CD4-positive, alpha-beta T cell treated with Interleukin-4 for 4 hours (primary cell): Measurements from ENCODE around the gene TPRN.
A peak's percentile ranks its signal among the peaks of the same experiment; 100 is the strongest.
"Not testable (repeated sequence)": the region's sequence is repeated elsewhere in the genome, so short reads cannot be mapped to it uniquely, and the experiment has no call there.

Source experiments
- DNase-seq: peaks from one replicate; pipeline ENCODE4 v3.0.0-alpha.2; 2020

Gene TPRN, protein sequence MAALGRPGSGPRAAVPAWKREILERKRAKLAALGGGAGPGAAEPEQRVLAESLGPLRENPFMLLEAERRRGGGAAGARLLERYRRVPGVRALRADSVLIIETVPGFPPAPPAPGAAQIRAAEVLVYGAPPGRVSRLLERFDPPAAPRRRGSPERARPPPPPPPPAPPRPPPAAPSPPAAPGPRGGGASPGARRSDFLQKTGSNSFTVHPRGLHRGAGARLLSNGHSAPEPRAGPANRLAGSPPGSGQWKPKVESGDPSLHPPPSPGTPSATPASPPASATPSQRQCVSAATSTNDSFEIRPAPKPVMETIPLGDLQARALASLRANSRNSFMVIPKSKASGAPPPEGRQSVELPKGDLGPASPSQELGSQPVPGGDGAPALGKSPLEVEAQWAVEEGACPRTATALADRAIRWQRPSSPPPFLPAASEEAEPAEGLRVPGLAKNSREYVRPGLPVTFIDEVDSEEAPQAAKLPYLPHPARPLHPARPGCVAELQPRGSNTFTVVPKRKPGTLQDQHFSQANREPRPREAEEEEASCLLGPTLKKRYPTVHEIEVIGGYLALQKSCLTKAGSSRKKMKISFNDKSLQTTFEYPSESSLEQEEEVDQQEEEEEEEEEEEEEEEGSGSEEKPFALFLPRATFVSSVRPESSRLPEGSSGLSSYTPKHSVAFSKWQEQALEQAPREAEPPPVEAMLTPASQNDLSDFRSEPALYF

DNA sequence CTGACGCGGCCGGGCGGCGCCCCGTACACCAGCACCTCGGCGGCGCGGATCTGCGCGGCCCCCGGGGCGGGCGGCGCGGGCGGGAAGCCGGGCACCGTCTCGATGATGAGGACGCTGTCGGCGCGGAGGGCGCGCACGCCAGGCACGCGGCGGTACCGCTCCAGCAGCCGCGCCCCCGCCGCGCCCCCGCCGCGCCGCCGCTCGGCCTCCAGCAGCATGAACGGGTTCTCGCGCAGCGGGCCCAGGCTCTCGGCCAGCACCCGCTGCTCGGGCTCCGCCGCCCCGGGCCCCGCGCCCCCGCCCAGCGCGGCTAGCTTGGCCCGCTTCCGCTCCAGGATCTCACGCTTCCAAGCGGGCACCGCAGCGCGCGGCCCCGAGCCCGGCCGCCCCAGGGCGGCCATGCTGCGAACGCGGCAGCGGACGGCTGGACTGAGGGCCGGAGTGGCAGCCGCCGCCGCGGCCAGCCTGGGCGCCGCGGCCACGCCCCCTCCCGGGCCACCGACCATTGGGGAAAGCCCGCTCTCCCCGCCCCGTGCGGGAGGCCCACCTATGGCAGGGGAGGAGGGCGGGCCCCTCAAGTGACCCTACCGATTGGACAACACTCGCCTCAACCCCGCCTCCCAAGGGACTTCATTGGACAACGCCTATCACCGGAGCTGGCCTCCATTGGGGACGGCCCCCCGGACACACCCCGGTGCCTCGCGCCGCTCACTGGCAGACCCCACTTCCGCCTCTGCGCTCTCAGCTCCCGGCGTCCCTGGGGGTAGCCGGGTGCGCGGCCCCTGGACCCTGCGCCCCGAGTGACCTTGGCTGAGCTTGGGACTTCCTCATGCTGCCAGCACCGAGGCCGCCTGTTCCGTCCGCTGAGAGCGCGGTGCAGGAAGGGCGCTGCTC lies at the start of gene TPRN:
TSS of gene TPRN (minus strand) at position 431 of the 894 bp plus-strand sequence. CDS start at position 401, 30 bp downstream.
- peak; percentile 98 for DNase-seq

DNA sequence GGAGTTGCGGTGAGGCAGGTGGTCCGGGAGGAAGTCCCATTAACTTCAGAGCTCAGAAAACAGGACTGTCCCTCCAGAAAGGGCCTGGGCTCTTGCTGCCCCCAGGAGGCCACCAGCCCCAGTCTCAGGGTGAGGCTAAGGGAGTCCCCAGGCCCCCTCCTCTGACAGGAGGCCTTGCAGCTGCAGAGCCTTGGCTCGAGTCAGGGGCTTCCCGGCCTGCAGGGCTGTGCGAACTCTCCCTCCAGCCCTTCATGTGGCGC lies 47.3 kb upstream of the TPRN start:
- no peak for DNase-seq

DNA sequence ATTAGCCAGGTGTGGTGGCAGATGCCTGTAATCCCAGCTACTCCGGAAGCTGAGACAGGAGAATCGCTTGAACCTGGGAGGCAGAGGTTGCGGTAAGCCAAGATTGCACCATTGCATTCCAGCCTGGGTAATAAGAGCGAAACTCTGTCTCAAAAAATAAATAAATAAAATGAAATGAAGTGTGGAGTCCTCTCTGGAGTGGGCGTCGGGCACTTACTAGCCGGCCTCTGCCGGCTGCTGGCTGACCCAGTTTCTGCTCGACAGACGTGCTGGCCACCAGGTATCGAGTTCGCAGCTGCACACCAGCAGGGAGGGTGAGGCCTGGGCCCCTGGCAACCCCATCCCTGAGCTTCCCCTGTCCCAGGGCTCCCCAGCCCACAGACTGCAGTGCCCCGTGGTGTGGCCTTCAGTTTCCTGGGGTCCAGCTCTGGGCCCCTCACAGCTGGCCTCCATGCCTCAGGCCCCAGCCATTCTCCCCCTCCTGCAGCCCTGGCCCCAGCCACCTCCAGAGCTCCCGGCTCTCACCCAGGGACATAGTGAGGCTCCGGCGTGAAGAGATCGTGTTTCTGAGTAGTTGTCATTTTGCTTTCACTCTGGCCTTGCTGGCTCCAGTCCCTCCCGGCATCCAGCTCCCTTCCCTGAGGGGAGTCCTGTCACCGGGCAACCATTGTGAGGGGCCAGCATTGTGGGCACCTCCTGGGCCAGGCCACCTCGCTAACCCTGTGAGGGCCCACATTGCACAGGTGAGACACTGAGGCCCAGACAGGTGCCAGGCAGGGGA lies 46.8 kb upstream of the TPRN start:
- no peak for DNase-seq

DNA sequence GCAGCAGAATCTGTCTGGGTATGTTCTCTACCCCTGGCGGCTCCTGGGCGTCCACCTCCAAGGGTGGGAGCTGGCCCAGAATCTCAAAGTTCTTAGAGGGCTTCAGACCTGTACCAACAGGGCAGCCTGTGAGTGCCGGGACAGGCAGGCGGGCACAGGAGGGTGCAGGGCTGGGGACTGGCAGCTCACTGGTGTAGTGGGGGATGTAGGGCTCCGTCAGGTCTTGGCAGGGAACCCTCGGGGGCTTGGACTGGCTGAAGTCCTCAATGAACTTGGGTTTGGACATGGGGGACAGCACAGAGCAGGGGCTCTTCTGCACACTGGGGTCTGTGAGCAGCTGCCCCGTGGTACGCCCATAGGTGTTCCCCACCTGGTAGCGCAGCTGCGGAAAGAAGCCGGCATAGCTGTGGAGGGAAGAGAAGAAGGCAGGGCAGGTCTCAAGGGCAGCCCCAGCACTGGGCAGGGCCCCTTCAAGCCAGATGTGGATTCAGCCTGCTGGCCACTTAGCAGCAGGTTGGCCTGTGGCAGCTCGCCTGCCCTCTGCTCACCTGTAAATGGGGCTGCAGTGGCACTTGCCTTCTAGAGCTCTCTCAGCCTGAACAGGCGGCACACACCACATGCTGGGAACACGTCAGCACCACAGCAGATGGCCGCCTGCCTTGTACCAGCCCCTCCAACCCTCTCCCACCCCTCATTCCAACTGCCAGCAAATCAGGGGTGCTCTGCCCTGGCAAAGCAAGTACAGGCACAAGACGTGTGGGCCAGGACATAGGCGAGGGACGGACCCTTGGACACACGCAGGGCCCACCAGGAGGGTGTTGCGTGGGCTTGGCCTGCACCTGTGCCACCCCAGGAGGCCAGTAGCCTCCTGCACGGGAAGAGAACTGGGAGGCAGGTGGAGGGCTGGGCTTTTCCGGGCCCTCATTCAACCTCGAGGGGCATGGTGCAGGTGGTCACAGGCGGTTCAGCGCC lies 45.2 kb upstream of the TPRN start:
- DNase-seq, result no peak

DNA sequence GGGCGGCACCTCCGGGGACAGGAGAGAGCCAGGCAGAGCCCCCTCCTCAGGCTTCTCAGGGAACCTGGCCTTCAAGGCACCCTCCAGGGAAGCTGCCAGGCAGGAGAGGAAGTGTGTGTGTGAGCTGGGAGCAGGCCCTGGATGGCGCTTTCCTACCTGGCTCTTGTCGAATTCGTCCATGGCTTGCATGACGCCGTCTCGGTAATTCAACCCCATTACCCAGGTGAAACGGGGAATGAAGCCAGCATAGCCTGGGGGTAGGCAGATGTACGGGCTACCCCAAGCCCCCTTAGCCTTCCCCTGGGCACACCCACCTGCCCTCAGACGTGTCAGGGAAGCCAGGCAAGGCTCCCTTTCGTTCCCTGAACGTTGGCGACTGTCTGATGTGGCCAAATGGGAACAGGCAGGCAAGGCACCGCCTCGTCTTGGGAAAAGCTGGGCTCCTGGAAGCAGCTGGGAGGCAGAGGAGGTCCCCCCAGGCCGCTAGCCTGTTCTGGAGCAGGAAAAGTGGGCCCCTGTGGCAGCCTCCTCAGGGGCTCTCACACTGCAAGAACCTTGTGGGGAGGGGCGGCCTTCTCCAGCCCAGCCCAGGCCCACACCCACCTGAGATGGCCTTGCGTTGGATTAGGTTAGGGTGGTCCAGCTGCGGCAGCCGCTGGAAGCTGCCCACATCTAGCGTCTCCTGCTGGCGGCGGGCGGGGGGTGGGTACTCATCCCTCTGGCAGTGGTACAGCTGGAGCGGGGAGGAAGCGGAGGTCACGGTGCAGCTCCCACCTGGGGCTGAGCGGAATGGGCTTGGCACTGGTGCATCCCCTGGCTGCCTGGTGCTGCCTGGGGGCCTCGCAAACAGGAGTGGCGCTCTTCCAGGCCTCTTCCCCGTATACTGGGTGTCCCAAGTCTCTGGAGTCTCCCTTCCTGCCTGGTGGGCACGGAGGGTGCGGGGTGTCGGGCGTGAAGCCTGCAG lies 44.2 kb upstream of the TPRN start:
- DNase-seq, result no peak

DNA sequence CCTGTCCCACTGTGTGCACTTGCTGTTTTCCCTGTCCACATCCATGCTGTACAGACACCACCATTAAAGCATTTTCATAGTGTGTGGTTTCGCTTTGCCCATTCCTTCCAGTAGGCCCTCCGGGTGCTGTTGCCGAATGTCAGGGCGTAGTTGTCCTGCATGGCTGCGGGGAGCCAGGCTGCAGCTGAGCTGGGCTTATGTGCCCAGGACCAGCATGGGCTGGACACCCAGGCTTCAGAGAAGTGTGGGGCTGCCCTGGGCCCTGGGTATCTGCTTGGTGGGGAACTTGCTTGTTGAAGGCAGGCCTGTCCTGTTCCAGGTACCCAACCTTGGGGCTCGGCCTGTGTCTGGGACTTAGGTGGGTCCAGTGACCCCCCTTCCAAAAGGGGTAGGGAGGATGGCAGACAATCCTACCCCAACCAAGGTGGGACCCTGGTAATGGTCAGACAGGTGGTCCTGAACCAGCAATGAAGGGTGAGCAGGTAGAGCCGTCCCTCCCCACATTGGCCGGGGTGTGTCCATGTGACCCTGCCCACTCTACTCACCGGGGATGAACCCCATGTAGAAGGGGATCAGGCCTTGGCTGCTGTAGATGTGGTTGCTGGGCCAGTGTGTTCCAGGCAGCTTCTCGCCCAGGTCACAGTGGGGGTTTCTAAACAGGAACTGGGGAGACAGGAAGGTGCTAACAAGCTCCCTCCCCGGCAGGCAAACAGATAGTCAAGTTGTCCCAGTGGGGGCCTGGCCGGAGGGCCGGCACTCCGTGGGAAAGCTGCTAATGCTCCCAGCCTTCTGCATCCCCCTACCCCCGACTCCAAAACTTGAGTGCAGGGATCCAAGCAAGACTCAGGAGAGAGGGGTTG lies 43.3 kb upstream of the TPRN start:
- no peak for DNase-seq

DNA sequence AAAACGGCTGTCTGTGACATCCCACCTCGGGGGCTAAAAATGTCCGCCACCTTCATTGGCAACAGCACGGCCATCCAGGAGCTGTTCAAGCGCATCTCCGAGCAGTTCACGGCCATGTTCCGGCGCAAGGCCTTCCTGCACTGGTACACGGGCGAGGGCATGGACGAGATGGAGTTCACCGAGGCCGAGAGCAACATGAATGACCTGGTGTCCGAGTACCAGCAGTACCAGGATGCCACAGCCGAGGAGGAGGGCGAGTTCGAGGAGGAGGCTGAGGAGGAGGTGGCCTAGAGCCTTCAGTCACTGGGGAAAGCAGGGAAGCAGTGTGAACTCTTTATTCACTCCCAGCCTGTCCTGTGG lies 42.7 kb upstream of the TPRN start:
- DNase-seq, result not testable (repeated sequence)

DNA sequence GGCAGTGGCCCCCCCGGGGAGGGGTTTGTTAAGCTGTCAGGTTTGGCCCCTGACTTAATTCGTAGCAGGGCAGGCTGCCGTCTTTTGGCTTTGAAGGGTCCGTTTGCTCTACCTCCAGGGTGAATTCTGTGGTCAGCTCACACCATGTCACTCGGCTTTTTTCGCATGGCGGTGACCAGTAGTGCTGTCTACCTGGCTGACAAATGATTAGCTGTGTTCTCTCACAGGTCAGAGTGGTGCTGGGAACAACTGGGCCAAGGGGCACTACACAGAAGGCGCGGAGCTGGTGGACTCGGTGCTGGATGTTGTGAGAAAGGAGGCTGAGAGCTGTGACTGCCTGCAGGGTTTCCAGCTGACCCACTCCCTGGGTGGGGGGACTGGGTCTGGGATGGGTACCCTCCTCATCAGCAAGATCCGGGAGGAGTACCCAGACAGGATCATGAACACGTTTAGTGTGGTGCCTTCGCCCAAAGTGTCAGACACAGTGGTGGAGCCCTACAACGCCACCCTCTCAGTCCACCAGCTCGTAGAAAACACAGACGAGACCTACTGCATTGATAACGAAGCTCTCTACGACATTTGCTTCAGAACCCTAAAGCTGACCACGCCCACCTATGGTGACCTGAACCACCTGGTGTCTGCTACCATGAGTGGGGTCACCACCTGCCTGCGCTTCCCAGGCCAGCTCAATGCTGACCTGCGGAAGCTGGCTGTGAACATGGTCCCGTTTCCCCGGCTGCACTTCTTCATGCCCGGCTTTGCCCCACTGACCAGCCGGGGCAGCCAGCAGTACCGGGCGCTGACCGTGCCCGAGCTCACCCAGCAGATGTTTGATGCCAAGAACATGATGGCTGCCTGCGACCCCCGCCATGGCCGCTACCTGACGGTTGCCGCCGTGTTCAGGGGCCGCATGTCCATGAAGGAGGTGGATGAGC lies 42.0 kb upstream of the TPRN start:
- no peak for DNase-seq

DNA sequence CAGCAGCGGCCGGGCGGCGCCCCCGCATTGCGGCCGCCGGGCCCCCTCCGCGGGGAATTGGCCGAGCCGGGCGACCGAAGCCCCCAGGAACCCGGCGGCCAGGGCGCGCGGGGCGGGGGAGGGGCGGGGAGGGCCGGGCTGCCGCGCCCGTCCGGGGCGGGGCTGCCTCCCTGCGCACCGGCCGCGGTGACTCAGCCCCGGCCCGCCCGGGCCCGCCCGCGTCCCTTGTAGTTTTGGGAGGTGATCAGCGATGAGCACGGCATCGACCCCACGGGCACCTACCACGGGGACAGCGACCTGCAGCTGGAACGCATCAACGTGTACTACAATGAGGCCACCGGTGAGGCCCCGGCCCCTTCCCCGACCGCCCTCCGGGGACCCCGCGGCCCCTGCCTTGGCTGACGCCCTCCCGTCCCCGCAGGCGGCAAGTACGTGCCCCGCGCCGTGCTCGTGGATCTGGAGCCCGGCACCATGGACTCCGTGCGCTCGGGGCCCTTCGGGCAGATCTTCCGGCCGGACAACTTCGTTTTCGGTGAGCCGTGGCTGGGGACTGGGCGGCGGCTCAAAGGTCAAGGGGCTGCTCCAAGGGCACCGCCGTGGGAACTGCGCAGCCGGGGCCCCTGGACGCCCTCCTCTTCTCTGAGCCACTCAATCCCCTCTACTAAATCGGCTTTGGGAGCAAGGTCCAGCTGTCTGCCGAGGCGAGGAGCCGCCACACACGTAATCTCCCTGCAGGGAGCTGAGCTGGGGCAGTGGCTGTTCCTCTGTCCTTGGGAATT lies 41.1 kb upstream of the TPRN start:
- peak; percentile 75 for DNase-seq

DNA sequence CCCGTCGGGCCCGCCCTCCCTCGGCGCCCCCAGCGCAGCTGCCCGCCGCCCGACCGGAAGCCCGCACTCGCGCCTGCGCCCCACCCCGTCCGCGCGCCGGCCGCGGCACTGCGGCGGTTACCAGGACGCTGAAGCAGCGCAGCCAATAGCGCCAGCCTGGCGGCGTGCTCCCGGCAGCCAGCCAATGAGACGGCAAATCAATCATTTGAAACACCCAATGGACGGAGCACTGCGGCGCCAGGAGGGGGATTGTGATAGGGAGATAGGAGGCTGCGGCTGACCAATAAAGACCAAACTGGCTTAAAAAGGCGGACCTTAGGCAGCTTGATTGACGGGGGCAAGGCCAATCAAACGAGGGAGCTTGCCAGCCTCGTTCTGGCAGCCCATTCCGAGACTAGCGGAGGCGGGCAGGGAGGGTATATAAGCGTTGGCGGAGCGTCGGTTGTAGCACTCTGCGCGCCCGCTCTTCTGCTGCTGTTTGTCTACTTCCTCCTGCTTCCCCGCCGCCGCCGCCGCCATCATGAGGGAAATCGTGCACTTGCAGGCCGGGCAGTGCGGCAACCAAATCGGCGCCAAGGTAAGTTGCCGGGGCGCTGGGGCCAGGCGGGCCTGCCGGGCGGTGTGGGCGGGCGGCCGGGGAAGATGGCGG lies 40.4 kb upstream of the TPRN start, which contains the start of gene TUBB4B:
TSS of gene TUBB4B (plus strand) at position 447 of the 649 bp plus-strand sequence. CDS start at position 521, 74 bp downstream.
- peak; percentile 100 for DNase-seq

DNA sequence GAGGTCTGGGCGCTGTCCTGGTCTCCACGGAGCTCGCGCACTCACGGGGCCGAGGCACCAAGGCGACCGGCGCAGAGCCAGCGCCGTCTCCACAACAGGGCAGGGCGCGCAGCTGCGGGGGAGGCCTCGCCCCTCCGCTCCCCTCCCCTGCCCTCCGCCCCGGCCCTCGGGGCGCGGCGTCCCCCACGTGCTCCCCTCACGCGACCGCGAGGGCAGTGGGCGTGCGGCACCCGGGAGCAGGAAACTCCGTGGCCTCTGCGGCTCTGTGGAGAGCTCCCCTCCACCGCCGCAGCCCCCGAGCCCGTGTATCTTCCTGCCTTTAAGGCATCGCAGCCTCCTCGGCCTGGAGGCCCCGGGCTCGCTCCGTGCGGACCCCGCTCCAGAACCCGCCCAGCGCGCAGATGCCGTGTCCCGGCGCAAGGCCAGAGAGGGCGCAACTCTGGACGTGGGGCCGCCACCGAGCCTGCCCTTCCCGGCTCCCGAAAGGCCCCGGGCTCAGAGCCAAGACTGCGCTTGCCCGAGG lies 39.8 kb upstream of the TPRN start:
- DNase-seq, result peak; percentile 72

DNA sequence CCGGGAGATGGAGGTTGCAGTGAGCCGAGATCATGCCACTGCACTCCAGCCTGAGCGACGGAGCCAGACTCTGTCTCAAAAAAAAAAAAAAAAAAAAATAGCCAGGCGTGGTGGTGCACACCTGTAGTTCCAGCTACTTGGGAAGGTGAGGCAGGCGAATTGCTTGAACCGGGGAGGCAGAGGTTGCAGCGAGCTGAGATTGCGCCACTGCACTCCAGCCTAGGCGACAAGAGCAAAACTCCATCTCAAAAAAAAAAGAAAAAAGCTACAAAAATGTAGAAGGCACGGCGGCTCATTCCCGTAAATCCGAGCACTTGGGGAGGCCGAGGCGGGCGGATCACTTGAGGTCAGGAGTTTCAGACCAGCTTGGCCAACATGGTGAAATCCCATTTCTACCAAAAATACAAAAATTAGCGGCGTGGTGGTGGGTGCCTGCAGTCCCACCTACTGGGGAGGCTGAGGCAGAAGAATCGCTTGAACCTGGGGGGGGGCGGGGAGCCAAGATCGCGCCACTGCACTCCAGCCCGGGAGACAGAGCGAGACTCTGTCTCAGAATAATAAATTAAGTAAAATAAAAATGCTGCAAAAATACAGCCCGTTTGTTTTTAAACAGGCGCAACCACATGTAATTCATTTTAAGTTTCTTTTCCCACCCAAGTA lies 39.1 kb upstream of the TPRN start:
- DNase-seq, result not testable (repeated sequence)

DNA sequence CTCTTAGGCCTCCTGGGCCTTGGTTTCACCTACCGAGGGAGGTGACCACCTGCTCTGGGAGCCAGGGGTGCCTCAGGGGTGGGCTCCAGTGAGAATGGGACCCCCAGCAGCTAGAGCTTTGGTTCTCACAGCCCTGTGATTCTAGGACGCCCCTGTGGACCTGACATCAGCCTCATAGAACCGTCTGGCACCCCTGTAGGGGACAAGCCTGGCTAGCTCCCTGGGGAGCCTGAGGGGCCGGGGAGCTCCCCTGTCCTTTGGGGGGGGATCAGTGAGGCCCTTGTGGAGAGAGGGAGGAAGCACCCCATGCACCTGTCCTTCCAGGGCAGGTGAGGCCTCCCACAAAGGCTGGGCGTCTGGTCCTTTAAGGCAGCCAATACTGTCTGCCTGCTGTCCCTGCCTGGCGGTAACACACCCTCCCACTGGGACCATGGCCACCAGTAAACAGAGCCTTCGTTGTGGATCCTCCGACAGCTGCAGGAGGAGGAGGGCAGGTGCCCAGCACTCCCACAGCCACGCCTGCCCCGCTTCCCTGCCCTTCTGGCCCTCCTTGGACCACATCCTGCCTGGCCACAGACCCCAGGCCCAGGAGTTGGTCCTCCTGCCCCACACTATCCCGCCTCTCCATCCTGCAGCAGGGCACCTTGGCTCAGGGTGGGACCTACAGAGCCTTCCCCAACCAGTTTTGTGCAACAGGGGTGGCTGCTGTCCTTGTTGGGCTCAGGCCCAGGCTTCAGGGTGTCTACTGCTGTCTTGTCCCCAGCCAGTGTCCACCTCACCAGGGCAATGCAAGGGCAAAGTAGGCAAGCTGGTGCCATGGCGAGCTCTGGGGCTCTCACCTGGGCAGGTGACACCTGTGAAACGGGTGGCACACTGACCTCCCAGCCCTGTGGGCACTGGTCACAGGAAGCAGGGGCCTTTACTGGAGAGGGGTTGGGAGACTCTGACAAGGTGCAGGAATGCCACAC lies 37.5 kb upstream of the TPRN start:
- no peak for DNase-seq

DNA sequence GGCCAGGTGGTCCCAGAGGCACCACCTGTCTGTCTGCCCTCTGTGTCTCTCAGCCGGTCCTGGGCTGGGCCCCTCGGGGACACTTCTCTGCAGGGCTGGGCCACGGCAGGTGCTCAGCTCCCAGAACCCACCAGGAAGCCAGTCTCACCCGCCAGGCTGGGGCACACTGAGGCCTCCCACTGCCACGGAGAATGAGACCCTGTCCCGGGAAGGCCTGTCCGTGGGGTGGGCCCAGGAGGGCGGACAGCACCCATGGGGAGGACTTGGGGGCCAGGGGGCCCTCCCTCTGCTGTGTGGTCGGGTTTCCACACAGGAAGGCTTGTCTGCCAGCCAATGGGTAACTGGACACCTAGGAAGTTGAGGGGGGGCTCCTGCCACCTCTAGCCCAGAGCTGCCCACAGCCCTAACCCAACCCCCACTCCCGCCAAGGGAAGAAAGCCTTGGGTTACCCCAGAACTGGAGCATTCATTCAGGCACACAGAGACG lies 36.4 kb upstream of the TPRN start:
- no peak for DNase-seq
